Measurements from ENCODE around the gene GPALPP1.
"Not testable (repeated sequence)": the region's sequence is repeated elsewhere in the genome, so short reads cannot be mapped to it uniquely, and the experiment has no call there.

Gene GPALPP1

DNA sequence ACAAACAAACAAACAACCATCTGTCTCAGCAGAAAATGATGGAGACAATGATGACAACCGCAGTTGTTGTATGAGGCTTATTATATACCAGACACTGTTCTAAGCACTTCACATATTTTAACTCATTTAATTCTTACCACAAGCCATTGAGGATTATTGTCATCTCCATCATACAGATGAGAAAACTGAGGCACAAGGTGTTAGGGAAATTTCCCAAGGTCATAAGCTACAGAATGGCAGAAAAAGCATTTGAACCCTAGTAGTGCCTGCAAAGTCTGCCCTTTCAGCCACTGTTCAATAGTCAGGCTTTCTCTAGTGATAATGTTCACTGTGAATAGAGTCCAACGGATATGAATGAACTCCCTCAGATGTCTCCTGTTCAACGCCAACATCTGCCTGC, 60.1 kb downstream of the GPALPP1 start:
- in situ Hi-C loops (cut with MboI; ENCODE audit: low pct_unique_long_range_greater_than_20kb, low sequenced_read_pairs), result no loop called here
- DNase-seq, result no peak

DNA sequence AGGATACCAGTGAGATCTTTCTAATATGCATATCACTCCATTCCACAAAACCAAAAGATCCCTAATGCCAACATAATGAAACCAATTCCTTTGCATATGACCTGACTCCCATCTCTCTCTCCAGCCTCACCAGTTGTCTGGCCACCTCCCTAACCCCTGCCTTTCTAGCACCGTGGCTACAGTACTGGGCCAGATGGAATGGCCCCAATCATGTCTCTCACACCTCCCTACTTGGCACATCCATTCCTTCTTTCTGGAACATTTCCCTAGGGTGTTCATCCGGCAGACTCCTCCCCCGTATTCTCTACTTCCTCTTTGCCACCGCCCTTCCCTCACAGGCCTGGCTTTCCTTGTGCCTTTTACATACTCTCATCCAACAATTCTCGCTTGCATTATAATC, 62.0 kb downstream of the GPALPP1 start:
- in situ Hi-C loops (cut with MboI; ENCODE audit: low pct_unique_long_range_greater_than_20kb, low sequenced_read_pairs), result no loop called here
- peak; percentile 34 for DNase-seq

DNA sequence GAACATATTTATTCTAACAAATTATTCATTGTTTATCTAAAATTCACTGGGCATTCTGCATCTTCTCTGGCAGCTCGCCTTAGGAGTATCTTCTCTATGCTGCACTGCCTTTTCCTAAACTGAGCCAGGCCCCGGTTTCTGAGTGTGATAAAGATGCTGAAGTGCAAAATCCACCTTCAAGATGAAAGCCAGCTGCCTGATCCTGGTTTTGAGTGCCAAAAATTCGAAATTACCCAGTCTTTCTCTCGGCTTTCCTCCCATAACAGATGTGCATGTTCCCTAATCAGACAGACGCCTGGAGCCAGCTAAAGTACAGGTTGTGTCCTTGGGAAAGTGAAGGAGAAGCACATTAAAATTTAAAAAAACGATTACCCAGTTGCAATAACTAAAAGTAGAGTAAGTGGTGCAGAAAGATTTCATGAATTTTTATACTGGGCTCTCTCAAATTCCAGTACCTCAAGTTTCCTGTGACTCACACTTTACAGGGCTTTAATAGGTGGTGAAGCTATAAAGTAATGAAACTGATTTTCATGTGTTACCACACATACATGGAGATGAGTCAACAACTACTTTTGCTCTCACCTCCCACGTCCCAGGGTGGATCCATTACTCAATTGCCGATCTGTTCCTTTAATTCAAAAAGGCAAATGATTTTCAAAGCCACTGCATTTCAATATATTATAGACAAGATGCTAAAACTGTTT, 66.0 kb downstream of the GPALPP1 start:
- in situ Hi-C loops (cut with MboI; ENCODE audit: low pct_unique_long_range_greater_than_20kb, low sequenced_read_pairs), result no loop called here
- peak; percentile 31 for DNase-seq

DNA sequence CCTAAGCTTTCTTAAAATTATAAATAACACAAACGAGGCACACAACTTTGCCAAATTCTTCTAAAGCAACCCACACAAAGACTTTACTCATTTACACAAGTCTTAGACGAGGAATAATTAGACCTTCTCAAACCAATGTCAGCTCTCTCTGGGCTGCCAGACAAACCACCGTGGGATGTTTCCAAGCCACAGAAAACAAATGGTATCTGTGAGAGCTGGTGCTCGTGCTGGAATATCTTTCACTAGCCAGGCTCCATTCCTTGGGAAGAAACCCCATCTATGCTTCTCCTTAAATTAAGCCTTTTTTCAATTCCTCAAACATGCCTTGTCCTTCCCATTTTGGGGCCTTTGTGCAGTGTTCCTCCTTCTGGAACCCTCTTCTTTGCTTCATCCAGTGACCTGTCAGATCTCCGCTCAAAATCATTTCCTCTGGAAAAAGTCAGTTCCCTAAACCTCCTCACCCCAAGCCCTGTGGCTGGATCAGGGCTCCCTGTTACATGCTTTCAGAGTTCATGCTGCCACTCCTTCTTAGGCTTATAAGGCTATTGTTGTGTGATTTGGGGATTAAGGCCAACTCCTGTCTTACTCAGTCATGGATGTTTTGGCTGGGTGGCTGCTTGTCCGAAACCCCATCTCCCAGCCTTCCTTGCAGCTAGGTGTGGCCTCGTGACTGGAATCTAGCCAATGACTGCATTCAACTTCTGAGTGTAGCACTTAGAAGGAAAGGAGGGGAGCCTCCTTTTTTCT, 66.7 kb downstream of the GPALPP1 start:
- DNase-seq, result peak; percentile 22

DNA sequence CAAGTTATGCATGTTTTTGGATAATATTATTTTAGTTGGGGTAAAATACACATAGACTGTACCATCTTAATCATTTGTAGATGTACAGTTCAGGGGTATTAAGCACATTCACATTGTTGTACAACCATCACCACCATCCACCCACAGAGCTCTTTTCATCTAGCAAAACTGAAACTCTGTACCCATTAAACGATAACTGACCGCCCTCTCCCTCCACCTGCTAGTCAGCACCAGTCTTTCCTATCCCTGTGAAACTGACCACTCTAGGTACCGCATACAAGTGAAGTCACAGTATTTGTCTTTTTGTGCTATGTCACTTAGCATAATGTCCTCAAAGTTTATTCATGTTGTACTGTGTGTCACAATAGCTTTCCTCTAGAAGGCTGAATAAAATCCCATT, 70.7 kb downstream of the GPALPP1 start:
- in situ Hi-C loops (cut with MboI; ENCODE audit: low pct_unique_long_range_greater_than_20kb, low sequenced_read_pairs), result no loop called here

More for the DNA sequence above, 66.7 kb downstream of the GPALPP1 start:
- in situ Hi-C loops (cut with MboI; ENCODE audit: low pct_unique_long_range_greater_than_20kb, low sequenced_read_pairs), result no loop called here

DNA sequence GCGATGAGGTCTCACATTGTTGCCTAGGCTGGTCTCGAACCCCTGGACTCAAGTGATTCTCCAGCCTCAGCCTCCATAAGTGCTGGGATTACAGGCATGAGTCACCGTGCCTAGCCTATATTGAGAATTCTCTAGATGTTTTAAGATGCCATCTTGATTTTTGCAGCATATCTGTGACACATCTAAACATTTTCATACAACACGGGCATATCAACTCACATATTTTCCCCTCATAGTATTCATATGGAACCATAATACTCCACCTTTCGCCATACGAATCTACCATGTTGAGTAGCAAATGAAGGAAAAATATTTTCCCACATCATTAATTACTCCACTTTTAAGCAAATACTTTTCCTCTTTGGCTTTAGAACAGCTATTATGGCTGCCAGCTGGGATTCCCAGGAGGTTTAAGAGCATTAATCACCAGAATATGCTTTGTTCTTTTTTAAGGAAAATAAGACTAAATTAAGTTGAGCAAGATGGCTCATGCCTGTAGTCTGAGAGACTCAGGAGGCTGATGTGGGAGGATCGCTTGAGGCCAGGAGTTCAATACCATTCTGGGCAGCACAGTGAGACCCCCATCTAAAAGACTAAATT, 74.0 kb downstream of the GPALPP1 start:
- DNase-seq, result no peak

More for the DNA sequence above, 70.7 kb downstream of the GPALPP1 start:
- DNase-seq, result no peak

DNA sequence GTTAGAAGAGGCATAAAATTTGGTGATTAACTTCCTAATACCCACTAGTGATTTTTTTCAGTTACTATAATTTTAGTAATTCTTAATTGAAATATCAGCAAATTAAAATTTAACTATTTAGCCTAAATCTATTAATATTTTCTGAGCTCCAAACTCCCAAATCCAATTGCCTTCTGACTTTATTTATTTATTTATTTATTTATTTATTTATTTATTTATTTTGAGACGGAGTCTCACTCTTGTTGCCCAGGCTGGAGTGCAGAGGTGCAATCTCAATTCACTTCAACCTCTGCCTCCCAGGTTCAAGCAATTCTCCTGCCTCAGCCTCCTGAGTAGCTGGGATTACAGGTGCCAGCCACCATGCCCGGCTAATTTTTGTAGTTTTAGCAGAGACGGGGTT, 74.6 kb downstream of the GPALPP1 start:
- DNase-seq; in situ Hi-C loops (cut with MboI; ENCODE audit: low pct_unique_long_range_greater_than_20kb, low sequenced_read_pairs): not testable (repeated sequence)

More for the DNA sequence above, 74.0 kb downstream of the GPALPP1 start:
- in situ Hi-C loops (cut with MboI; ENCODE audit: low pct_unique_long_range_greater_than_20kb, low sequenced_read_pairs), result no loop called here

DNA sequence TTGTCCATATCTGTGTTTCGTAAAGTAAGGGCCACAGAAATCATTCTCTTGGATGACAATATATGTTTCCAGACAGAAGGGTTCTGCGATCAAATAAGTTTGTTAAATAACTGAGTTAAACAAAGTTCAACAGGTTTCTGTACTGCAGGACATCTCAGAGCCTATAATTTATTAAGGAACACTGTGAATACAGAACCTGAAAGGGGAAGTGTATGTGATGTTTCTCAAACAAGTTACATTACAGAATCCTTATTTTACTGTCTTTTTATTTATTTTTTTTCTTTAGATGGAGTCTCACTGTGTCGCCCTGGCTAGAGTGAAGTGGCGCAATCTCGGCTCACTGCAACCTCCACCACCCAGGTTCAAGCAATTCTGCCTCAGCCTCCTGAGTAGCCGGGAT, 75.6 kb downstream of the GPALPP1 start:
- DNase-seq, result no peak
- in situ Hi-C loops (cut with MboI; ENCODE audit: low pct_unique_long_range_greater_than_20kb, low sequenced_read_pairs), result no loop called here

DNA sequence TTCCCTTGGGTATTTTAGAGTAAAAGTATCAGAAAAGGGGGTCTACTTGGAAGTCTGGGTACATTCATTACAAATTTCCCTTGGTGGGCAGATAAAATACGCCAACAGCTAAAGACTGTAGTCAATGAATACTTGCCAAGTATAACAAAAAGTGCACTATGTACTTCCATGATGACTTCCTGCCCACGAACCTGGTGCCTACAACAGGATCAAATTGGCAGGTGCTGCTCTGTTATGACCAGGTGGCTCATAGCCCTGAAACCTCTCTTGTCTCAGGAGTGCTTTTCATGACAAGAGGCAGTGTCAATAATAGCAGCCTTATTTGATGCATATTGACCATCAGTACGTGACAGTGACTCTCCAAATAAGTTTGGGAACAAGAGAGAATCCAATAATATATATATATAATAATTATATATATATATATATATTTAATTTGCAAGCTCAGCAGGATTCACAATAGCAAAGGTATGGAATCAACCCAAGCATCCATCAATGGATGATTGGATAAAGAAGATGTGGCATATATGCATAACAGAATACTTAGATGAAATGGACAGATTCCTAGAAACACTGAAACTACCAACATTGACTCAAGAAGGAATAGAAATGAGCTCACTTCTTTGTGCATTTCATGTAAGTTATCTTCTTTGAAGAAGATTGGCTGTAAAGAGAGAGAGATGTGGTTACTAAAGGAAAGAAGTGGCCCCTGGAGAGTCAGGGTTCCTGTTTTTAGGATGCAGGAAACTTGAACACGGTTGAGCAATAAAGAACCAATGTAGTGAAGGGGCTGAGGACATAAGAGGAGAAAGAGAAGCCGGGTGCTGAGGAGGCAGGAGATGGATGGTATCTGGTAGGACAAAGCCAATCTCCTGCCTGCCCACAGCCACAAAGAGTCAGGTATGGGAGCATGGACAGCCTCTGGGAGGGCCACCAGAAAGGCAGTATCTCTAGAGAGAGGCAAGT, 79.0 kb downstream of the GPALPP1 start:
- in situ Hi-C loops (cut with MboI; ENCODE audit: low pct_unique_long_range_greater_than_20kb, low sequenced_read_pairs), result no loop called here
- DNase-seq, result peak; percentile 47

DNA sequence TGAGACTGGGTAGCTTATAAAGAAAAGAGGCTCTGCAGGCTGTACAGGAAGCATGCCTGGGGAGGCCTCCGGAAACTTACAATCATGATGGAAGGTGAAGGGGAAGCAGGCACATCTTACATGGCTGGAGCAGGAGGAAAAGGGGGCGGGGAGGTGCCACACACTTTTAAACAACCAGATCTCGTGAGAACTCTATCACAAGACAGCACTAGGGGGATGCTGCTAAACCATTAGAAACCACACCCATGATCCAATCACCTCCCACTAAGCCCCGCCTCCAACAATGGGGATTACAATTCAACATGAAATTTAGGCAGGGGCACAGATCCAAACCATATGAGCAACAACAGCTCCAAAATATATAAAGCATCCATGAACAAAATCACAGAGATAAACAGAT, 84.5 kb downstream of the GPALPP1 start:
- in situ Hi-C loops (cut with MboI; ENCODE audit: low pct_unique_long_range_greater_than_20kb, low sequenced_read_pairs), result no loop called here
- peak; percentile 36 for DNase-seq

DNA sequence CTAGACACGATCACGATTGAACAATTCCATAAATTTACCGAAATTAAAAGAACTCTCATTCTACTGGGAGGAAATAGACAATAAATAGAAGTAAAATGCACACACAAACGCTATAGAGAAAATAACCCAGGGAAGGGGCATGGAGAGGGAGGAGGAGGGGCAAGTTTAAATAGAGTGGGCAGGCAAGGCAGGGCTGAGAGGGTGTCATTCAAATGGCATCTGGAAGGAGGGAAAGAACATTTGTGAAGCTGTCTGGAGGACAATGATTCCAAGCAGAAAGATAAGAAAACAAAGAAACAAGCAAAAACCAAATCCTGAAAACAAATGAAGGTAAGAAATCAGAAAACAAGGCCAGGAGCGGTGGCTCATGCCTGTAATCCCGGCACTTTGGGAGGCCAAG, 85.4 kb downstream of the GPALPP1 start:
- DNase-seq, result no peak
- in situ Hi-C loops (cut with MboI; ENCODE audit: low pct_unique_long_range_greater_than_20kb, low sequenced_read_pairs), result no loop called here

DNA sequence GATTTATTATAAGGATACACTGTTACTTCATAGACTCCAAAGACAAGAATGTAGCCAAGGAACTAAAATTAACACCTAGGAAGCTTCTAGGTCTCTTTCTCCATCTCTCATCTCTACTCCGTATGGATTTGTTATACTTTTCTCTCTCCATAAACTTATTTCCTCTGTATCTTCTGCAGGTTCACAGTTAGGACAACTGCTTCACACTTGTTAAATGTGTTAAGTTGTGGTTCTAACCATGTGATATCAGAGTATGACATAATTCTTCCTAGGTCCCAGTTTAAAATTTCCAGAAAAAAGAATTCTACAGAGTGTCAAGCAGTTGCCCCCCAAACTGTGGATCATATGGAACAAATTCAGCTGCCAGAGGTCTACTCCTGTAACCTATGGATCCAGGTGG, 88.7 kb downstream of the GPALPP1 start:
- in situ Hi-C loops (cut with MboI; ENCODE audit: low pct_unique_long_range_greater_than_20kb, low sequenced_read_pairs), result no loop called here
- DNase-seq, result no peak

Measured in KBM-7 (cell line).